HG03039 (cell line): ENCODE results near the gene KIAA0040.
A peak's percentile ranks its signal among the peaks of the same experiment; 100 is the strongest.

Experiments
- ATAC-seq: cut with Tn5 transposase; IDR thresholded peaks from one replicate; pipeline ENCODE4 v1.9.1; 2021; ENCODE audit warnings: mild to moderate bottlenecking, moderate library complexity; ENCODE audit not compliant: unreplicated experiment

Gene KIAA0040

GRCh38 chr1:175192630-175193526, at the start of gene KIAA0040:
KIAA0040 (minus strand) TSS chr1:175192776; CDS start chr1:175161013, 31,763 bp downstream.
- peak; percentile 47 for ATAC-seq

- peak; percentile 56 for ATAC-seq
Measured at GRCh38 chr1:175237389-175237788, 44.8 kb upstream of the KIAA0040 start.

- ATAC-seq, result no peak
Measured at GRCh38 chr1:175234639-175235038, 42.1 kb upstream of the KIAA0040 start.

- ATAC-seq, result no peak
Measured at GRCh38 chr1:175232335-175232734, 39.8 kb upstream of the KIAA0040 start.

GRCh38 chr1:175225805-175226129, 33.2 kb upstream of the KIAA0040 start:
- ATAC-seq, result peak; percentile 6

- no peak for ATAC-seq
Measured at GRCh38 chr1:175222296-175222938, 29.8 kb upstream of the KIAA0040 start.

- ATAC-seq, result no peak
Measured at GRCh38 chr1:175221557-175222175, 29.1 kb upstream of the KIAA0040 start.

- no peak for ATAC-seq
Measured at GRCh38 chr1:175220853-175221556, 28.4 kb upstream of the KIAA0040 start.

- ATAC-seq, result no peak
Measured at GRCh38 chr1:175219774-175220173, 27.2 kb upstream of the KIAA0040 start.

GRCh38 chr1:175218786-175219434, 26.3 kb upstream of the KIAA0040 start:
- ATAC-seq, result no peak

GRCh38 chr1:175217721-175218531, 25.4 kb upstream of the KIAA0040 start:
- ATAC-seq, result no peak

- ATAC-seq, result no peak
Measured at GRCh38 chr1:175216444-175216843, 23.9 kb upstream of the KIAA0040 start.

- ATAC-seq, result no peak
Measured at GRCh38 chr1:175211656-175212055, 19.1 kb upstream of the KIAA0040 start.

GRCh38 chr1:175210744-175211143, 18.2 kb upstream of the KIAA0040 start:
- ATAC-seq, result no peak

GRCh38 chr1:175209493-175209921, 16.9 kb upstream of the KIAA0040 start:
- ATAC-seq, result peak; percentile 34

- ATAC-seq, result peak; percentile 62
Measured at GRCh38 chr1:175208773-175209492, 16.4 kb upstream of the KIAA0040 start.

GRCh38 chr1:175207971-175208370, 15.4 kb upstream of the KIAA0040 start:
- no peak for ATAC-seq

- ATAC-seq, result no peak
Measured at GRCh38 chr1:175206687-175207086, 14.1 kb upstream of the KIAA0040 start.

- ATAC-seq, result peak; percentile 63
Measured at GRCh38 chr1:175204330-175204729, 11.8 kb upstream of the KIAA0040 start.
